H9 (cell line): ENCODE measurements around the gene NLN. TPM values are rescaled to one million over a fixed set of nuclear protein-coding genes. Genes with fewer than 3 reads are reported as not detected.

ENCODE experiments used
- DNase-seq: peaks from one replicate; pipeline ENCODE4 v3.0.0-alpha.2; 2017
- H2AFZ ChIP-seq: one replicate; pipeline ENCODE4 v1.6.1; 2013; ENCODE audit warnings: mild to moderate bottlenecking, low read length, control low read depth, moderate library complexity
- H2AK5ac ChIP-seq: 2 replicates; pipeline ENCODE4 v1.6.1; 2013; ENCODE audit warnings: low read length, control low read depth, mixed read lengths; ENCODE audit not compliant: insufficient read length
- H2BK120ac ChIP-seq: one replicate; pipeline ENCODE4 v1.6.1; 2013; ENCODE audit warnings: low read depth, mild to moderate bottlenecking, low read length, control low read depth, inconsistent platforms; ENCODE audit not compliant: poor library complexity, severe bottlenecking
- H2BK12ac ChIP-seq: 2 replicates; pipeline ENCODE4 v1.6.1; 2013; ENCODE audit warnings: low read length, control low read depth, mixed read lengths, low read depth; ENCODE audit not compliant: insufficient read length
- H2BK15ac ChIP-seq: 2 replicates; pipeline ENCODE4 v1.6.1; 2013; ENCODE audit warnings: low read depth, low read length, control low read depth
- H2BK20ac ChIP-seq: one replicate; pipeline ENCODE4 v1.6.1; 2013; ENCODE audit warnings: low read depth, mild to moderate bottlenecking, low read length, control low read depth, inconsistent platforms; ENCODE audit not compliant: poor library complexity, severe bottlenecking
- H2BK5ac ChIP-seq: 2 replicates; pipeline ENCODE4 v1.6.1; 2013; ENCODE audit warnings: low read length, control low read depth, mixed read lengths; ENCODE audit not compliant: insufficient read length
- H3K14ac ChIP-seq: 2 replicates; pipeline ENCODE4 v1.6.1; 2013; ENCODE audit warnings: low read length, control low read depth; ENCODE audit not compliant: insufficient read depth
- H3K18ac ChIP-seq: 2 replicates; pipeline ENCODE4 v1.6.1; 2013; ENCODE audit warnings: low read depth, mild to moderate bottlenecking, mixed read lengths, low read length, control low read depth; ENCODE audit not compliant: insufficient read length
- H3K23ac ChIP-seq: 2 replicates; pipeline ENCODE4 v1.6.1; 2013; ENCODE audit warnings: low read length, control low read depth, mixed read lengths, low read depth; ENCODE audit not compliant: insufficient read length
- H3K23me2 ChIP-seq: 2 replicates; pipeline ENCODE4 v1.6.1; 2013; ENCODE audit warnings: low read depth, mild to moderate bottlenecking, mixed read lengths, low read length, control low read depth; ENCODE audit not compliant: insufficient read length, poor library complexity, severe bottlenecking
- H3K27ac ChIP-seq: 2 replicates; pipeline ENCODE4 v1.5.1; 2013; ENCODE audit warnings: low read length, control low read depth, mixed read lengths, low read depth; ENCODE audit not compliant: insufficient read length
- H3K27me3 ChIP-seq: 2 replicates; pipeline ENCODE4 v1.6.1; 2013; ENCODE audit warnings: low read length, control low read depth, inconsistent platforms; ENCODE audit not compliant: insufficient read depth
- H3K4ac ChIP-seq: 2 replicates; pipeline ENCODE4 v1.6.1; 2013; ENCODE audit warnings: low read depth, mild to moderate bottlenecking, control low read depth, inconsistent platforms, low read length, moderate library complexity
- H3K4me1 ChIP-seq: 2 replicates; pipeline ENCODE4 v1.6.1; 2013; ENCODE audit warnings: low read length, control low read depth, inconsistent platforms; ENCODE audit not compliant: insufficient read depth
- H3K4me2 ChIP-seq: 2 replicates; pipeline ENCODE4 v1.6.1; 2013; ENCODE audit warnings: low read length, control low read depth, mixed read lengths; ENCODE audit not compliant: insufficient read length, insufficient read depth
- H3K56ac ChIP-seq: 2 replicates; pipeline ENCODE4 v1.6.1; 2013; ENCODE audit warnings: low read depth, mild to moderate bottlenecking, mixed read lengths, low read length, control low read depth; ENCODE audit not compliant: insufficient read length
- H3K79me1 ChIP-seq: 2 replicates; pipeline ENCODE4 v1.6.1; 2013; ENCODE audit warnings: low read depth, mild to moderate bottlenecking, moderate library complexity, low read length, control low read depth, inconsistent platforms; ENCODE audit not compliant: insufficient read depth, poor library complexity, severe bottlenecking
- H3K79me2 ChIP-seq: 2 replicates; pipeline ENCODE4 v1.6.1; 2013; ENCODE audit warnings: low read length, control low read depth, inconsistent platforms; ENCODE audit not compliant: insufficient read depth
- H3K9ac ChIP-seq: 2 replicates; pipeline ENCODE4 v1.6.1; 2013; ENCODE audit warnings: low read length, control low read depth, mixed read lengths; ENCODE audit not compliant: insufficient read length; ENCODE audit errors: extremely low read depth
- H3K9me3 ChIP-seq: one replicate; pipeline ENCODE4 v1.6.1; 2013; ENCODE audit warnings: low read depth, low read length, inconsistent platforms; ENCODE audit not compliant: control insufficient read depth
- H3T11ph ChIP-seq: one replicate; pipeline ENCODE4 v1.6.1; 2013; ENCODE audit warnings: mild to moderate bottlenecking, low read length, control low read depth, inconsistent platforms
- H4K20me1 ChIP-seq: one replicate; pipeline ENCODE4 v1.6.1; 2013; ENCODE audit not compliant: control insufficient read depth, insufficient read length, insufficient read depth
- H4K5ac ChIP-seq: 2 replicates; pipeline ENCODE4 v1.6.1; 2013; ENCODE audit warnings: low read depth, mild to moderate bottlenecking, mixed read lengths, low read length, control low read depth; ENCODE audit not compliant: insufficient read length
- H4K8ac ChIP-seq: replicated peaks from 2 replicates; pipeline ENCODE4 v1.6.1; 2013; ENCODE audit warnings: low read length, control low read depth, mixed read lengths, low read depth; ENCODE audit not compliant: insufficient read length
- H4K91ac ChIP-seq: 2 replicates; pipeline ENCODE4 v1.6.1; 2013; ENCODE audit warnings: low read depth, mild to moderate bottlenecking, moderate library complexity, mixed read lengths, low read length, control low read depth; ENCODE audit not compliant: insufficient read length
- H3K27ac Mint-ChIP-seq, 3 experiments: 2 replicates in 2 of 3; 3 replicates in 1 of 3; pipeline ENCODE4 v1.8.0; 2020 to 2021; ENCODE audit warnings: mixed read lengths in 3 of 3, mild to moderate bottlenecking in 1 of 3, moderate library complexity in 1 of 3
- H3K27me3 Mint-ChIP-seq: 2 replicates; pipeline ENCODE4 v1.8.0; 2021; ENCODE audit warnings: low read depth, mild to moderate bottlenecking, moderate library complexity, mixed read lengths
- H3K36me3 Mint-ChIP-seq, 3 experiments: 2 replicates in 2 of 3; 3 replicates in 1 of 3; pipeline ENCODE4 v1.8.0; 2020 to 2021; ENCODE audit warnings: low read depth in 3 of 3, mixed read lengths in 3 of 3; ENCODE audit not compliant: insufficient read depth in 1 of 3
- H3K4me1 Mint-ChIP-seq, 2 experiments: 2 replicates each; pipeline ENCODE4 v1.8.0; 2020; ENCODE audit warnings: mixed read lengths in 2 of 2
- H3K4me3 Mint-ChIP-seq, 2 experiments: 2 replicates in 1 of 2; 3 replicates in 1 of 2; pipeline ENCODE4 v1.8.0; 2020 to 2021; ENCODE audit warnings: mild to moderate bottlenecking in 2 of 2, mixed read lengths in 2 of 2, moderate library complexity in 1 of 2
- H3K9me3 Mint-ChIP-seq, 2 experiments: 2 replicates in 1 of 2; 3 replicates in 1 of 2; pipeline ENCODE4 v1.8.0; 2020; ENCODE audit warnings: mild to moderate bottlenecking in 2 of 2, mixed read lengths in 2 of 2, moderate library complexity in 1 of 2
- WGBS: extraction: QIAGEN DNeasy Blood & Tissue Kit; methylation state at CpG from one replicate; pipeline ENCODE4 v1.1.7; 2013; ENCODE audit warnings: missing lambda C conversion rate, low lambda C conversion rate, mixed read lengths; ENCODE audit not compliant: insufficient read length; ENCODE audit errors: extremely low coverage; 5-methylcytosine and 5-hydroxymethylcytosine counted together
- total RNA-seq: library from RNA; stranded (reverse); gene quantifications from 2 replicates; pipeline ENCODE4 v1.2.1, GENCODE V29; 2021
- TF ChIP-seq, protein P1 (sequence below): fragments of 200-600 bp; sonication (generic); conservative IDR thresholded peaks from 3 replicates; pipeline ENCODE4 v1.8.0; 2021; ENCODE audit warnings: antibody characterized with exemption, mild to moderate bottlenecking

Gene NLN
- total RNA-seq, 1 experiment from 2014 or later = 137 TPM

DNA sequence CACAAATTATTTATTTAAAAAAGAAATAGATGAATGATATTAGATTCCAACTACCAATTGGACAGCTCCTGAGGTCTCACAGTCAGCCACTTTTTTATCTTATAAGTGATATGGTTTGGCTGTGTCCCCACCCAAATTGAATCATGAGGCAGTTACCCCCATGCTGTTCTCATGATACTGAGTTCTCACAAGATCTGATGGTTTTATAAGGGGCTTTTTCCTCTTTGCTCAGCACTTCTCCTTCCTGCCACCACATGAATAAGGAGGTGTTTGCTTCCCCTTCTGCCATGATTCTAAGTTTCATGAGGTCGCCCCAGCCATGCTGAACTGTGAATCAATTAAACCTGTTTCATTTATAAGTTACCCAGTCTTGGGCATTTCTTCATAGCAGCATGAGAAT, 12.9 kb downstream of the NLN start:
- no peak overlapping the region for H2BK20ac ChIP-seq
- H3K14ac ChIP-seq = no peak overlapping the region
- H2AK5ac ChIP-seq = no peak overlapping the region
- H3K4me2 ChIP-seq = no peak overlapping the region
- H3K27me3 ChIP-seq = no peaks in the 10 kb centered on the region
- H3K79me1 ChIP-seq = peaks cover 4% of the 10 kb centered on the region
- H4K91ac ChIP-seq = no peak overlapping the region
- no peak overlapping the region for H3T11ph ChIP-seq
- WGBS = no CpG with 5 or more reads among the region's 1 CpG
- peaks cover 26% of the 10 kb centered on the region; the same call in 1 of the 2 replicates for H3K79me2 ChIP-seq
- no peak overlapping the region for H3K56ac ChIP-seq
- H2BK5ac ChIP-seq = no peak overlapping the region
- H4K8ac ChIP-seq = no peak overlapping the region
- no peaks in the 10 kb centered on the region for H3K9me3 Mint-ChIP-seq
- peaks cover 8 to 19% (median 10%) of the 10 kb centered on the region in 3 experiments; a peak in 4 of 7 replicates for H3K36me3 Mint-ChIP-seq
- no peak overlapping the region for H3K18ac ChIP-seq
- H3K9ac ChIP-seq = no peak overlapping the region
- H3K9me3 ChIP-seq = no peaks in the 10 kb centered on the region
- H3K23ac ChIP-seq = no peak overlapping the region
- H3K27ac Mint-ChIP-seq = no peak overlapping the region
- no peaks in the 10 kb centered on the region for H4K20me1 ChIP-seq
- no peak overlapping the region for H3K4me3 Mint-ChIP-seq
- H4K5ac ChIP-seq = no peak overlapping the region
- H2BK15ac ChIP-seq = no peak overlapping the region
- H3K27ac ChIP-seq = no peak overlapping the region
- no peak overlapping the region for H2AFZ ChIP-seq
- no peaks in the 10 kb centered on the region; the same call in 1 of the 2 replicates for H3K27me3 Mint-ChIP-seq
- TF ChIP-seq, protein P1, sequence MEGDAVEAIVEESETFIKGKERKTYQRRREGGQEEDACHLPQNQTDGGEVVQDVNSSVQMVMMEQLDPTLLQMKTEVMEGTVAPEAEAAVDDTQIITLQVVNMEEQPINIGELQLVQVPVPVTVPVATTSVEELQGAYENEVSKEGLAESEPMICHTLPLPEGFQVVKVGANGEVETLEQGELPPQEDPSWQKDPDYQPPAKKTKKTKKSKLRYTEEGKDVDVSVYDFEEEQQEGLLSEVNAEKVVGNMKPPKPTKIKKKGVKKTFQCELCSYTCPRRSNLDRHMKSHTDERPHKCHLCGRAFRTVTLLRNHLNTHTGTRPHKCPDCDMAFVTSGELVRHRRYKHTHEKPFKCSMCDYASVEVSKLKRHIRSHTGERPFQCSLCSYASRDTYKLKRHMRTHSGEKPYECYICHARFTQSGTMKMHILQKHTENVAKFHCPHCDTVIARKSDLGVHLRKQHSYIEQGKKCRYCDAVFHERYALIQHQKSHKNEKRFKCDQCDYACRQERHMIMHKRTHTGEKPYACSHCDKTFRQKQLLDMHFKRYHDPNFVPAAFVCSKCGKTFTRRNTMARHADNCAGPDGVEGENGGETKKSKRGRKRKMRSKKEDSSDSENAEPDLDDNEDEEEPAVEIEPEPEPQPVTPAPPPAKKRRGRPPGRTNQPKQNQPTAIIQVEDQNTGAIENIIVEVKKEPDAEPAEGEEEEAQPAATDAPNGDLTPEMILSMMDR = no peak
- H3K4me1 ChIP-seq = no peaks in the 10 kb centered on the region; the same call in 1 of the 2 replicates
- H3K23me2 ChIP-seq = no peaks in the 10 kb centered on the region
- DNase-seq = no peak
- no peak overlapping the region for H2BK120ac ChIP-seq
- peaks cover 21 to 24% of the 10 kb centered on the region in 2 experiments for H3K4me1 Mint-ChIP-seq
- no peak overlapping the region for H2BK12ac ChIP-seq
- H3K4ac ChIP-seq = no peak overlapping the region
